KMS-11 (cell line): Measurements from ENCODE around the gene PRSS27.

Experiments
- H2AFZ ChIP-seq: fragments of 200-600 bp; sonication (generic); 2 replicates; pipeline ENCODE4 v1.6.1; 2016; ENCODE audit warnings: antibody characterized with exemption, mixed run types, low read depth
- H3K27ac ChIP-seq: fragments of 200-600 bp; sonication (generic); 2 replicates; pipeline ENCODE4 v1.6.1; 2016; ENCODE audit warnings: mild to moderate bottlenecking, mixed run types
- H3K27me3 ChIP-seq: fragments of 200-600 bp; sonication (generic); 2 replicates; pipeline ENCODE4 v1.6.1; 2017; ENCODE audit warnings: mild to moderate bottlenecking, low read depth, mixed run types, moderate library complexity; ENCODE audit not compliant: insufficient read depth
- H3K36me3 ChIP-seq: fragments of 200-600 bp; sonication (generic); 2 replicates; pipeline ENCODE4 v1.6.1; 2017; ENCODE audit warnings: mild to moderate bottlenecking, mixed run types; ENCODE audit not compliant: insufficient read depth
- H3K4me1 ChIP-seq: fragments of 200-600 bp; sonication (generic); 2 replicates; pipeline ENCODE4 v1.6.1; 2016; ENCODE audit warnings: mild to moderate bottlenecking, low read depth, mixed run types; ENCODE audit not compliant: poor library complexity, severe bottlenecking
- H3K4me2 ChIP-seq: fragments of 200-600 bp; sonication (generic); 2 replicates; pipeline ENCODE4 v1.7.0; 2016; ENCODE audit warnings: mild to moderate bottlenecking, mixed run types
- H3K4me3 ChIP-seq: fragments of 200-600 bp; sonication (generic); IDR thresholded peaks from 2 replicates; pipeline ENCODE4 v1.6.1; 2017; ENCODE audit warnings: low read depth, low read length, mixed read lengths; ENCODE audit not compliant: insufficient read depth
- H3K79me2 ChIP-seq: fragments of 200-600 bp; sonication (generic); 2 replicates; pipeline ENCODE4 v1.6.1; 2016; ENCODE audit warnings: low read depth, mixed run types; ENCODE audit not compliant: insufficient read depth
- H3K9ac ChIP-seq: fragments of 200-600 bp; sonication (generic); 2 replicates; pipeline ENCODE4 v1.6.1; 2016; ENCODE audit warnings: mild to moderate bottlenecking, mixed run types
- H4K20me1 ChIP-seq: fragments of 200-600 bp; sonication (generic); 2 replicates; pipeline ENCODE4 v1.6.1; 2016; ENCODE audit warnings: mild to moderate bottlenecking, mixed run types; ENCODE audit not compliant: insufficient read depth
- TF ChIP-seq, protein P1 (sequence below): fragments of 200-600 bp; sonication (generic); conservative IDR thresholded peaks from 2 replicates; pipeline ENCODE4 v1.6.1; 2017; ENCODE audit warnings: low read depth, mild to moderate bottlenecking, antibody characterized with exemption, low read length, moderate library complexity, mixed read lengths

The PRSS27 gene

DNA sequence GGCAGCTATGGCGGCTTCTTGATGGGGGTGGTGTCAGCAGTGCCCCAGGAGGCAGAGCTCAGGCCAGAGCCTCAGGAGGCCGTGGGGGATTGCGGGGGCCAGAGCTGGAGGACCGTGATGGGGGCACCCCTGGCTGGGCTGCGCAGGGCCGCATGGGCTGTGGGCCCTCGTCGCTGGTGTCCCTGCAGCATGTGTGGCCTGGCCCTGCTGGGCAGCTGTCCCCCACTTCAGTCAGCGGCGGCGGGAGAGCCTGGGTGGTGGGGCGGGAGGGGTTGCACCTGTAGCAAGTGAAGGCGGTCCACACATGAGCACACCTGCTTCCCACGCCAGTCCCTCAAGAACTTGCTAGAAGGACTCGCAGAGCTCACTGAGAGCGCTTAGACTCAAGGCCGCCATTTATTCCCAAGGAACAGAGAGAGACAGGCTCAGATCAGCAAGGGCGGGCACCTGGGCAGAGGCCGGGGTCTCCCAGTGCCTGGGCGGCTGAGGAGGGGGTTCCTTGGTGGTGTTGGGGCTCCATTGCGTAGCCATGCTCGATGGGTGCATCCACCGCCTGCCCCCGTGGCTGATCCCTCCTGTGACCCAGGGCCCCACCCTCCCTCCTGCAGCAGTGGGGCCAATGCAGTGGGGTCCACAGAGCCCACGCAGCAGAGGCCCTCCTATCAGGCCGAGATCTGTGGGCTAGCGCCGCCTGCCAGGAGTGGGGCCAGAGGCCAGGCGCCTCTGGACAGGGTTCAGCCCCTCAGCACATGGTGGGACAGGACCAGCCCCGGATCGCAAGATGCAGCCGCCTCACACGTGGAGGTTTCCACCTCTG, 15.7 kb downstream of the PRSS27 start:
- Histone ChIP-seq H3K27ac (no peak overlapping the region), H2AFZ (no peak overlapping the region), H4K20me1 (no peaks in the 10 kb centered on the region), H3K9ac (no peak overlapping the region), H3K4me3 (no peak overlapping the region), H3K4me1 (no peaks in the 10 kb centered on the region), H3K27me3 (no peaks in the 10 kb centered on the region), H3K4me2 (no peak overlapping the region), H3K79me2 (no peaks in the 10 kb centered on the region), H3K36me3 (no peaks in the 10 kb centered on the region)
- TF ChIP-seq, protein P1, sequence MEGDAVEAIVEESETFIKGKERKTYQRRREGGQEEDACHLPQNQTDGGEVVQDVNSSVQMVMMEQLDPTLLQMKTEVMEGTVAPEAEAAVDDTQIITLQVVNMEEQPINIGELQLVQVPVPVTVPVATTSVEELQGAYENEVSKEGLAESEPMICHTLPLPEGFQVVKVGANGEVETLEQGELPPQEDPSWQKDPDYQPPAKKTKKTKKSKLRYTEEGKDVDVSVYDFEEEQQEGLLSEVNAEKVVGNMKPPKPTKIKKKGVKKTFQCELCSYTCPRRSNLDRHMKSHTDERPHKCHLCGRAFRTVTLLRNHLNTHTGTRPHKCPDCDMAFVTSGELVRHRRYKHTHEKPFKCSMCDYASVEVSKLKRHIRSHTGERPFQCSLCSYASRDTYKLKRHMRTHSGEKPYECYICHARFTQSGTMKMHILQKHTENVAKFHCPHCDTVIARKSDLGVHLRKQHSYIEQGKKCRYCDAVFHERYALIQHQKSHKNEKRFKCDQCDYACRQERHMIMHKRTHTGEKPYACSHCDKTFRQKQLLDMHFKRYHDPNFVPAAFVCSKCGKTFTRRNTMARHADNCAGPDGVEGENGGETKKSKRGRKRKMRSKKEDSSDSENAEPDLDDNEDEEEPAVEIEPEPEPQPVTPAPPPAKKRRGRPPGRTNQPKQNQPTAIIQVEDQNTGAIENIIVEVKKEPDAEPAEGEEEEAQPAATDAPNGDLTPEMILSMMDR, result no peak

DNA sequence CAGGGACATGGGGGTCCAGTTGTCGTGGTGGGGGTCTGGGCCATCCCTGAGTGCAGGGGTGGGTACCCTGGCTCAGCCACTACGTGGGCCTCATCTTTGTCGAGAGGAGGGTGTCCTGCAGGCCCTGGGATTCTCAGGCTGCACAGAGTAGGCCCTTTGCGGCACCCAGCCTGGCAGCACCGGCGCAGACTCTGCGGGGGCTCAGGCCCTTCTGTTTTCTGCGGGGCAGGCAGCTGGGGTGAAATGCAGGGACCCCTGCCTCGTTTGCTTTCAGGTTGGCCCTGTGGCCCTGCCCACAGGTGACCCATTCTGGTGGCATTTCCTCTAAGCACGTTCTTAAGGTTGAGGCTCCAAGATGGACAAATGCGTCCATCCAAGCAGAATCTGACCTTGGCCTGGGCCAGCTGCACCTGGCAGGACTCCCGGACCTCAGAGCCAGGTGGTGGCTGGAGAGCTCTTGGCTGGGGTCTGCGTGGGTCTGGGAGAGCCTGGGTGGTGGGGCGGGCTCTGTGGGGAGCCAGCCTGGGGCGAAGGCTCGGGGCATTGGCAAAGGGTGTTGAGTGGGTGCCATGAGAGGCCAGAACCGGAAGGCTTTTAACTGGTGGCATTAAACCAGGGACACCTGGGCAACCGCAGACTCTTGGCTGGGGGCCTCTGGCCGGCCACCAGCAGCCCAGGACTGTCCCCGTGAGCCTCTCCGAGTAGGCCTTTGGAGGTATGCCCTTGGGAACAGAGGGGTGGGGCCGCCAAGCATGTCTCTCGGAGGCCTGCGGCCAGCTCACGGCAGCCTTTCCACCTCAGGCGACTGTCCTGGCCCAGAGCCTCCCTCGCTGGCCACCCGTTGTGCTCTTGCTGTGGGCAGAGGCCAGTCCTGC, 16.9 kb downstream of the PRSS27 start:
- Histone ChIP-seq H3K4me1 (no peaks in the 10 kb centered on the region), H3K9ac (no peak overlapping the region), H2AFZ (no peak overlapping the region), H3K27ac (no peak overlapping the region), H4K20me1 (no peaks in the 10 kb centered on the region), H3K4me3 (no peak overlapping the region), H3K27me3 (no peaks in the 10 kb centered on the region), H3K4me2 (no peak overlapping the region), H3K79me2 (no peaks in the 10 kb centered on the region), H3K36me3 (no peaks in the 10 kb centered on the region)
- TF ChIP-seq, protein P1, result no peak

DNA sequence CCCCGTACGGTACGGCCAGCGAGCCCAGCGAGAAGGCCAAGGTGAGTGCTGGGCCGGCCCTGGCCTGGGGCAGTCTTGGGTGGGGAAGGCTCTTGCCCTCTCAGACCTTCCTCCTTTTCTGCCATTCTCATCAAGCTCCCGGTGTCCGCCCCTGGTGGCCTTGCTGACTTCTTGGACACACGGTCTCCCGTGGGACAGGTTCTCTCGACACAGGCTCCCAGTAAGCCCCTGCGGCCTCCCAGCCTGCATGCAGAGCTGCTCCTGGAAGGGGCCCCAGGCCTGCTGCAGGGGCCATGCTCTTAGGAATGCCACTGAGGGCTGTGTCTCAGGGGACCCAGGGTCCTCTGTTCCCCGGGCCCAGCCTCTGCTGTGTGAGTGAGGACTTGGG, 17.6 kb downstream of the PRSS27 start:
- H3K36me3 ChIP-seq, result no peaks in the 10 kb centered on the region
- no peak overlapping the region for H3K9ac ChIP-seq
- H3K27me3 ChIP-seq, result no peaks in the 10 kb centered on the region

DNA sequence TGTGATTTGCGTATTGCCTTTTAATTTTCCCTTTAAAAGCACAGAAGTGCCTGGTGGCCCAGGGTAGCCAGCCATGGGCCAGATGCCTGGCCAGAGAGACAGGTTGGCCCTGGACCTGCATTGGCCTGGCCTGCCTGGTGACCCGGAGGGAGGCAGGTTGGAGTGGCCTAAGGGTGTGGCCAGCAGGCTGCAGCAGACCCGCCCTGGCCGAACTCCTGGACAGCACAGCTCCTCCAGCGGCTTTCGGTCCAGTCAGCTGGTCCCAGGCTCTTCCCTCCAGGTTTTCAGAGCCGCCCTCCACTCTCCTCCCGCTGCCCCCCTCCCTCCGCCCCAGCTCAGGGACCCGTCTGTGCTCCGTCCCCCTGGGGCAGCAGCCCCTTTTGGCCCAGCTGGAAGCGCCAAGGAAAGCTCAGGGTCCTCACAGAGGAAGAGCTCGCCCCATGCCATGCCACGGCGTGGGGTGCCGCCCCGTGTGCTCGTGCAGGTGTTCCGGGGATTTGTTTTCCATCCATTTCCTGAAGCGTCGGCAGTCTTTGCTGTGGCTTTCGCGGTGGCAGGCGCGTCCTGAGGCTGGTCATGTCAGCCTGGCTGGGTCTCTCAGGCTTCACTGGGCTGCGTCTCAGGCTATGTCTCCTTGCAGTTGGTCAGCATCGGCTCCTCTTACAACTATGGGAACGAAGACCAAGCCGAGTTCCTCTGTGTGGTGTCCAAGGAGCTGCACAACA, 18.1 kb downstream of the PRSS27 start:
- H3K9ac ChIP-seq, result no peak overlapping the region

More for the DNA sequence above, 17.6 kb downstream of the PRSS27 start:
- Histone ChIP-seq H2AFZ (no peak overlapping the region), H3K79me2 (no peaks in the 10 kb centered on the region), H3K27ac (no peak overlapping the region), H4K20me1 (no peaks in the 10 kb centered on the region), H3K4me3 (no peak overlapping the region), H3K4me2 (no peak overlapping the region), H3K4me1 (no peaks in the 10 kb centered on the region)
- TF ChIP-seq, protein P1, result no peak

More for the DNA sequence above, 18.1 kb downstream of the PRSS27 start:
- Histone ChIP-seq H4K20me1 (no peaks in the 10 kb centered on the region), H3K27ac (no peak overlapping the region), H3K4me2 (no peak overlapping the region), H2AFZ (no peak overlapping the region), H3K27me3 (no peaks in the 10 kb centered on the region), H3K36me3 (no peaks in the 10 kb centered on the region), H3K4me3 (no peak overlapping the region), H3K79me2 (no peaks in the 10 kb centered on the region), H3K4me1 (no peaks in the 10 kb centered on the region)
- TF ChIP-seq, protein P1, result no peak
